Prostate gland (tissue), 2 donors: Measurements from ENCODE around the gene CAPN1.

Experiments used
- CTCF ChIP-seq, 4 experiments: fragments of 200-600 bp in 2 of 4; fragments of 450-650 bp in 2 of 4; sonication (generic) in 2 of 4; IDR thresholded peaks; 1 replicate in 3 of 4; 2 replicates in 1 of 4; pipeline ENCODE4 v1.5.1; 2016 to 2019; ENCODE audit warnings: antibody characterized with exemption in 4 of 4, mild to moderate bottlenecking in 2 of 4, moderate library complexity in 2 of 4
- POLR2AphosphoS5 ChIP-seq: sonication (generic); formaldehyde crosslinking; IDR thresholded peaks from one replicate; pipeline ENCODE4 v1.6.1; 2017; ENCODE audit warnings: antibody characterized with exemption

GRCh38 chr11:65241692-65242091, 60.0 kb downstream of the CAPN1 start:
- no peak for TF ChIP-seq CTCF (IDR thresholded peaks at IDR 0.05)
- no peak for TF ChIP-seq POLR2AphosphoS5
